ENCODE measurements around the gene SCUBE2. TPM values are rescaled to one million over a fixed set of nuclear protein-coding genes. Genes with fewer than 3 reads are reported as not detected.

Gene SCUBE2
- polyA plus RNA-seq, 2 of the 4 experiments (the other 2 are of a cell fraction): 0.49 to 0.63 TPM

GRCh38 chr11:9038541-9038940, 52.9 kb downstream of the SCUBE2 start:
- ChIA-PET POLR2A (no interaction called here), CTCF (interaction anchor here (1.1 to 3.3 kb wide), 3 partner anchors 9 to 99 kb away, joined by 3 to 16 read pairs (median 3); no protein-coding TSS in a partner anchor)
- ATAC-seq: no peak
- H3K27ac ChIP-seq: no peak overlapping the region
- no peak overlapping the region for H3K4me3 ChIP-seq
- FAIRE-seq: no peak
- no peak for TF ChIP-seq ZFP36 (IDR thresholded peaks at IDR 0.05; ENCODE audit: borderline replicate concordance, partially characterized antibody)
- TF ChIP-seq EP300 (IDR thresholded peaks at IDR 0.05): no peak
- no peak for TF ChIP-seq FOXS1 (CRISPR knock-in tag; IDR thresholded peaks at IDR 0.05)
- no peak for TF ChIP-seq JUN (IDR thresholded peaks at IDR 0.05)
- TF ChIP-seq HOXB5 (CRISPR knock-in tag; IDR thresholded peaks at IDR 0.05): no peak
- no peak for TF ChIP-seq CBX8 (IDR thresholded peaks at IDR 0.05)
- no peak for TF ChIP-seq RARB (CRISPR knock-in tag; IDR thresholded peaks at IDR 0.05)
- TF ChIP-seq CTCF (IDR thresholded peaks at IDR 0.05): no peak
- TF ChIP-seq HES2 (IDR thresholded peaks at IDR 0.05): no peak
- no peak for TF ChIP-seq CHD2 (IDR thresholded peaks at IDR 0.05; ENCODE audit: low read length, partially characterized antibody)
- TF ChIP-seq FOSB (CRISPR knock-in tag; IDR thresholded peaks at IDR 0.05): no peak
- TF ChIP-seq EHF (CRISPR knock-in tag; IDR thresholded peaks at IDR 0.05): no peak
- TF ChIP-seq HOXA7 (CRISPR knock-in tag; IDR thresholded peaks at IDR 0.05): no peak
- no peak for TF ChIP-seq MAFK (IDR thresholded peaks at IDR 0.05; ENCODE audit: partially characterized antibody)
- TF ChIP-seq GATA3 (IDR thresholded peaks at IDR 0.05; ENCODE audit: borderline replicate concordance): no peak
- H3K9me3 ChIP-seq: peaks cover 22% of the 10 kb centered on the region
- DNase-seq (ENCODE audit: low read depth in 1 of 2, low spot score in 1 of 2): no peak
- H3K4me2 ChIP-seq: no peak overlapping the region
- no peaks in the 10 kb centered on the region for H3K4me1 ChIP-seq
- WGBS (ENCODE audit: missing lambda C conversion rate): 47% methylated on average over 3 of the region's 3 CpGs

GRCh38 chr11:9037963-9038362, 53.4 kb downstream of the SCUBE2 start:
- no peak for DNase-seq (ENCODE audit: low read depth in 1 of 2, low spot score in 1 of 2)
- Histone ChIP-seq H3K4me2 (no peak overlapping the region), H3K27ac (no peak overlapping the region), H3K4me3 (no peak overlapping the region), H3K9me3 (peaks cover 22% of the 10 kb centered on the region), H3K4me1 (no peaks in the 10 kb centered on the region)
- no peak for ATAC-seq
- ChIA-PET POLR2A (no interaction called here), CTCF (interaction anchor here (1.0 to 3.3 kb wide), 3 partner anchors 19 to 99 kb away, joined by 3 to 16 read pairs (median 3); no protein-coding TSS in a partner anchor)
- TF ChIP-seq ZFP36 (IDR thresholded peaks at IDR 0.05; ENCODE audit: borderline replicate concordance, partially characterized antibody): no peak
- no peak for TF ChIP-seq HOXA7 (CRISPR knock-in tag; IDR thresholded peaks at IDR 0.05)
- no peak for TF ChIP-seq USF2 (IDR thresholded peaks at IDR 0.05)
- no peak for TF ChIP-seq GATA3 (IDR thresholded peaks at IDR 0.05; ENCODE audit: borderline replicate concordance)
- no peak for TF ChIP-seq ELK1 (IDR thresholded peaks at IDR 0.05; ENCODE audit: low read depth, low read length)
- TF ChIP-seq CBX2 (IDR thresholded peaks at IDR 0.05; ENCODE audit: borderline replicate concordance, low read depth): no peak
- no peak for TF ChIP-seq FOSB (CRISPR knock-in tag; IDR thresholded peaks at IDR 0.05)
- TF ChIP-seq ZC3H11A (IDR thresholded peaks at IDR 0.05): no peak
- TF ChIP-seq HOXB5 (CRISPR knock-in tag; IDR thresholded peaks at IDR 0.05): no peak
- TF ChIP-seq HOXB13 (CRISPR knock-in tag; IDR thresholded peaks at IDR 0.05; ENCODE audit: low read depth): no peak
- TF ChIP-seq MYC (IDR thresholded peaks at IDR 0.05; ENCODE audit: borderline replicate concordance, low read length): no peak
- no peak for TF ChIP-seq ZNF302 (CRISPR knock-in tag; IDR thresholded peaks at IDR 0.05)
- FAIRE-seq: no peak
- WGBS (ENCODE audit: missing lambda C conversion rate): 50% methylated on average over 1 of the region's 1 CpG

Data from A549 (cell line).